HCT116 (cell line): ENCODE measurements around the gene MRPS5.
"Not testable (repeated sequence)": the region's sequence is repeated elsewhere in the genome, so short reads cannot be mapped to it uniquely, and the experiment has no call there.

Source experiments
- EZH2 ChIP-seq: fragments of 200-600 bp; sonication (generic); IDR thresholded peaks from 2 replicates; pipeline ENCODE4 v1.6.1; 2017; ENCODE audit warnings: antibody characterized with exemption, mixed run types
- MAX ChIP-seq: IDR thresholded peaks from 2 replicates; pipeline ENCODE4 v1.6.1; 2012
- POLR2A ChIP-seq: IDR thresholded peaks from 2 replicates; pipeline ENCODE4 v1.7.0; 2011; ENCODE audit warnings: borderline replicate concordance; ENCODE audit not compliant: insufficient read depth, insufficient read length; ENCODE audit errors: extremely low read depth
- POLR2AphosphoS5 ChIP-seq: IDR thresholded peaks from 2 replicates; pipeline ENCODE4 v1.6.1; 2011; ENCODE audit warnings: mild to moderate bottlenecking, low read depth, low read length, moderate library complexity
- SIN3A ChIP-seq: IDR thresholded peaks from 2 replicates; pipeline ENCODE4 v1.6.1; 2012; ENCODE audit warnings: low read depth
- SP1 ChIP-seq: IDR thresholded peaks from 2 replicates; pipeline ENCODE4 v1.6.1; 2012; ENCODE audit warnings: low read depth
- TF ChIP-seq, protein P1 (sequence below), 3 experiments: fragments of 200-600 bp in 1 of 3; sonication (generic) in 1 of 3; IDR thresholded peaks in 2 of 3; conservative IDR thresholded peaks in 1 of 3; 2 replicates each; pipeline ENCODE4 v1.5.1; 2012 to 2017; ENCODE audit warnings: low read depth in 2 of 3, low read length in 2 of 3, antibody characterized with exemption in 1 of 3, borderline replicate concordance in 1 of 3, control low read depth in 1 of 3, mild to moderate bottlenecking in 1 of 3, mixed read lengths in 1 of 3, mixed run types in 1 of 3, moderate library complexity in 1 of 3; ENCODE audit not compliant: insufficient read depth in 1 of 3

- TF ChIP-seq SIN3A, POLR2A, POLR2AphosphoS5, SP1, MAX, EZH2: not testable (repeated sequence)
- TF ChIP-seq, protein P1, sequence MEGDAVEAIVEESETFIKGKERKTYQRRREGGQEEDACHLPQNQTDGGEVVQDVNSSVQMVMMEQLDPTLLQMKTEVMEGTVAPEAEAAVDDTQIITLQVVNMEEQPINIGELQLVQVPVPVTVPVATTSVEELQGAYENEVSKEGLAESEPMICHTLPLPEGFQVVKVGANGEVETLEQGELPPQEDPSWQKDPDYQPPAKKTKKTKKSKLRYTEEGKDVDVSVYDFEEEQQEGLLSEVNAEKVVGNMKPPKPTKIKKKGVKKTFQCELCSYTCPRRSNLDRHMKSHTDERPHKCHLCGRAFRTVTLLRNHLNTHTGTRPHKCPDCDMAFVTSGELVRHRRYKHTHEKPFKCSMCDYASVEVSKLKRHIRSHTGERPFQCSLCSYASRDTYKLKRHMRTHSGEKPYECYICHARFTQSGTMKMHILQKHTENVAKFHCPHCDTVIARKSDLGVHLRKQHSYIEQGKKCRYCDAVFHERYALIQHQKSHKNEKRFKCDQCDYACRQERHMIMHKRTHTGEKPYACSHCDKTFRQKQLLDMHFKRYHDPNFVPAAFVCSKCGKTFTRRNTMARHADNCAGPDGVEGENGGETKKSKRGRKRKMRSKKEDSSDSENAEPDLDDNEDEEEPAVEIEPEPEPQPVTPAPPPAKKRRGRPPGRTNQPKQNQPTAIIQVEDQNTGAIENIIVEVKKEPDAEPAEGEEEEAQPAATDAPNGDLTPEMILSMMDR (IDR thresholded peaks at IDR 0.05 in 2 of 3, conservative IDR thresholded peaks at IDR 0.05 in 1 of 3; ENCODE audit: borderline replicate concordance in 1 of 3, insufficient read depth in 1 of 3, low read depth in 2 of 3, low read length in 2 of 3) = not testable (repeated sequence)
Observed at GRCh38 chr2:95037841-95038585, 83.6 kb downstream of the MRPS5 start.
